Fibroblast of skin of left biceps (primary cell): ENCODE results near the gene MYH13.

Source experiments
- DNase-seq, 2 experiments: peaks; one replicate each; pipeline ENCODE4 v3.0.0-alpha.2; 2013; ENCODE audit warnings: low read depth in 2 of 2

Gene MYH13

DNA sequence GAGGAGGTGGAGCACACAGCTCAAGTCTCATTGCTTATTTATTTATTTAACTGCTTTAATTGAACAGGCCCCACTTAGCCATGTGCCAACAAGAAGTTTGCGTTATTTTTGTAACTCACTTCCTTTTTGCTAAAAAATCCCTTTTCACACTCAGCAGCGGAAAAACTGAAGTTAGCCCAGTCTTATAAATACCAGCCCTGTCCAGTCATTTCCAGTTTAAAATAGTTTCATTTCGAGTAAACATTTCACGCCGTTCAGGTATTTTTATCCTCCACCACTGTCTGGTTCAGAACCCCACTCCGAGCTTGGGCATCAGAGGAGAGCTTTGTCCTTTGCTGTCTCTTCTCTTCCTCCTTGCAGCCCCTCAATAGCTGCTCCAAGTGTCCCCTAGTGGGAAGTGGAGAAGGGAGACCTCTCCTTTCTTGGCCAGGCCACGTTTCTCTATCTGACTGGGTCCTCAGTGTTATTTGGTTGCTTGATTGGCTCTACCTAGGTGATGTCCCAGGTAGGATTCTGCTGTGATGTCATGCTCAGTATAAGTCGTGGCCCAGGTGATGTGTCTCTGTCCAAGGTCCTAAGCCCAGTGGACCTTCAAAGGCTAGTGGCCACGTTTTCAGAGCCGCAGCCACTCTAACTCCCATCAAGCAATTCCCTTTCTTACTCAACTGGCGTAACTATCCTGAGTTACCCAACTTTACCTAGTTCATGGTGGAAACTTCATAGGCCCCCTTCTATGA is 121.4 kb downstream of the MYH13 start:
- no peak for DNase-seq
